GM12892 (cell line): Measurements from ENCODE around the gene LFNG.

ENCODE experiments used
- POLR2A ChIP-seq: IDR thresholded peaks from 2 replicates; pipeline ENCODE4 v1.6.1; 2011; ENCODE audit warnings: low read depth, low read length, control low read depth
- POLR2AphosphoS5 ChIP-seq: IDR thresholded peaks from 2 replicates; pipeline ENCODE4 v1.6.1; 2011; ENCODE audit warnings: low read depth, low read length, control low read depth

- TF ChIP-seq POLR2AphosphoS5: no peak
- no peak for TF ChIP-seq POLR2A
Observed at GRCh38 chr7:2481195-2481594, 38.4 kb upstream of the LFNG start.
